Superior temporal gyrus (tissue), 1 donor: Measurements from ENCODE around the gene SLC8A3.

Source experiments
- DNase-seq: peaks from one replicate; pipeline ENCODE4 v3.0.0-alpha.2; 2016; ENCODE audit errors: extremely low spot score

Gene SLC8A3

DNA sequence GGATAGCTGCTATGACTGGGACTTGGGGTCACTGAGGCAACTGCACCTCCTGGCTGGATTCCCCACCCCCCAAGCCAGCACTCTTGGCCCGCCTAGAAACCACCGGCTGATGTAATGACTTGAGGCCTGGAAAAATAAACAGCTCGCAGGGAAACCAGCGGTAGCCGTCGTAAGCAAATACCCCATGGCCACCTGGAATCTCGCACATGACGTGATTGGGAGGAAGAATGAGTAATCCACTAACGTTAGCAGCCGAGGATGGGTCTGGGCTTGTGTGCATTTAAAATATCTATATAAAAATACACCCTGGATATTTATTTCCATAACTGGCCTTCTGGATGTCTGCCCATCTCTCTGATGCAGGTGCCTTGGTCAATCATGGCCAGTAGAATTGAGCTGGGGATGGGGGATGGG lies 189.5 kb downstream of the SLC8A3 start:
- DNase-seq, result no peak

DNA sequence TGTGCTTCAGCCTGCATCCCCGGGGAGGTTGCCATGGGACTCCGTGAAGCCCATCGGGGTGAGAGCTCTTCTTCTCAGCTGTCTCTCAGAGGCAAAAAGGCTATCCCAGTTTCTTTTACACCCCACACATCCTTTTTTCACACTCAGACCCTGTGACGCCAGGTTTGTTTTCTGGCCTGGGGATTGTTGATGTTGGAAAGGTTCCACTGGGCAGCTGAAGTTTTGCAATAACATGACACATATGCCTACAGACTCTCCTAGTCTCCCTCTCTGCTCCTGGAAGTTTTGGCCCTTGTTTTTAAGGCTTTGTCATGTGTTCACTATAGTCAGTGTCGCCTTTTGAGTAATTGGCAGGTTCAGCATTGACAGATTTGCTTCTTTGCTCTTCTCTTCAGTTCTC lies 190.9 kb downstream of the SLC8A3 start:
- no peak for DNase-seq

DNA sequence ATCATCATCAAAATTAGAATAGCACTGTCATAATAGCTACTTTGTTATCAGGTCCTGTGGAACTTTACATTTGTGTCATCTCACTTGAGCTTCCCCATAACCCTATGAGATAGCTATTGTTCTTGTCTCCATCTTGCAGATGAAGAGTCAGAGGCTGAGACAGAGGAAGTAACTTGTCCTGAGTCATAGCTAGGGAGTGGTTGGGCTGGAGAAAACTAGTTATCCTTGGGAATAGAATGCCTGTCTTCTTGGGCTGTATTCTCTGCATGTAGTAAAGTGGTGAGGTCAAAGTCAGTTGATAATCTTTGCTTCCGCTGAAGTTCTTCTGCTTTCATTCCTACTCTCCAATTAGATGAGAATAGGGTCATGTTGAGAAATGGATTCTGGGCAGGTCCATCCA lies 192.5 kb downstream of the SLC8A3 start:
- no peak for DNase-seq
